Suprapubic skin (tissue), 4 donors: ENCODE results near the gene PISD.

ENCODE experiments used
- EP300 ChIP-seq: sonication (generic); formaldehyde crosslinking; IDR thresholded peaks from one replicate; pipeline ENCODE4 v1.6.1; 2017; ENCODE audit warnings: antibody characterized with exemption
- POLR2A ChIP-seq, 2 donors: fragments of 450-650 bp; IDR thresholded peaks; one replicate each; pipeline ENCODE4 v1.6.1; 2017; ENCODE audit warnings: antibody characterized with exemption in 2 of 2, mild to moderate bottlenecking in 2 of 2, moderate library complexity in 2 of 2
- POLR2AphosphoS5 ChIP-seq, 3 donors: sonication (generic); formaldehyde crosslinking; IDR thresholded peaks; one replicate each; pipeline ENCODE4 v1.6.1; 2017; ENCODE audit warnings: antibody characterized with exemption in 3 of 3
- TF ChIP-seq, protein P1 (sequence below), 2 donors: fragments of 200-600 bp in 1 of 2; fragments of 450-650 bp in 1 of 2; sonication (generic) in 1 of 2; IDR thresholded peaks; one replicate each; pipeline ENCODE4 v1.5.1; 2016 to 2019; ENCODE audit warnings: antibody characterized with exemption in 2 of 2, mild to moderate bottlenecking in 1 of 2, moderate library complexity in 1 of 2

- TF ChIP-seq, protein P1, sequence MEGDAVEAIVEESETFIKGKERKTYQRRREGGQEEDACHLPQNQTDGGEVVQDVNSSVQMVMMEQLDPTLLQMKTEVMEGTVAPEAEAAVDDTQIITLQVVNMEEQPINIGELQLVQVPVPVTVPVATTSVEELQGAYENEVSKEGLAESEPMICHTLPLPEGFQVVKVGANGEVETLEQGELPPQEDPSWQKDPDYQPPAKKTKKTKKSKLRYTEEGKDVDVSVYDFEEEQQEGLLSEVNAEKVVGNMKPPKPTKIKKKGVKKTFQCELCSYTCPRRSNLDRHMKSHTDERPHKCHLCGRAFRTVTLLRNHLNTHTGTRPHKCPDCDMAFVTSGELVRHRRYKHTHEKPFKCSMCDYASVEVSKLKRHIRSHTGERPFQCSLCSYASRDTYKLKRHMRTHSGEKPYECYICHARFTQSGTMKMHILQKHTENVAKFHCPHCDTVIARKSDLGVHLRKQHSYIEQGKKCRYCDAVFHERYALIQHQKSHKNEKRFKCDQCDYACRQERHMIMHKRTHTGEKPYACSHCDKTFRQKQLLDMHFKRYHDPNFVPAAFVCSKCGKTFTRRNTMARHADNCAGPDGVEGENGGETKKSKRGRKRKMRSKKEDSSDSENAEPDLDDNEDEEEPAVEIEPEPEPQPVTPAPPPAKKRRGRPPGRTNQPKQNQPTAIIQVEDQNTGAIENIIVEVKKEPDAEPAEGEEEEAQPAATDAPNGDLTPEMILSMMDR (IDR thresholded peaks at IDR 0.05): no peak
- no peak for TF ChIP-seq POLR2AphosphoS5 (IDR thresholded peaks at IDR 0.05)
- TF ChIP-seq POLR2A (IDR thresholded peaks at IDR 0.05): no peak
- no peak for TF ChIP-seq EP300
Measured at GRCh38 chr22:31609716-31610115, 52.3 kb downstream of the PISD start.
